AML-193 (cell line): ENCODE measurements around the gene MTCH1.

ENCODE experiments used
- DNase-seq, 2 experiments: peaks; one replicate each; lab custom pipeline; 2025; lab: John Stamatoyannopoulos, UW

MTCH1 gene

GRCh38 chr6:36985808-36986703 lies at the start of gene MTCH1:
MTCH1 (minus strand) TSS chr6:36986196; CDS start chr6:36986173, 23 bp downstream.
- DNase-seq, result peak; percentile 84 to 90

DNA sequence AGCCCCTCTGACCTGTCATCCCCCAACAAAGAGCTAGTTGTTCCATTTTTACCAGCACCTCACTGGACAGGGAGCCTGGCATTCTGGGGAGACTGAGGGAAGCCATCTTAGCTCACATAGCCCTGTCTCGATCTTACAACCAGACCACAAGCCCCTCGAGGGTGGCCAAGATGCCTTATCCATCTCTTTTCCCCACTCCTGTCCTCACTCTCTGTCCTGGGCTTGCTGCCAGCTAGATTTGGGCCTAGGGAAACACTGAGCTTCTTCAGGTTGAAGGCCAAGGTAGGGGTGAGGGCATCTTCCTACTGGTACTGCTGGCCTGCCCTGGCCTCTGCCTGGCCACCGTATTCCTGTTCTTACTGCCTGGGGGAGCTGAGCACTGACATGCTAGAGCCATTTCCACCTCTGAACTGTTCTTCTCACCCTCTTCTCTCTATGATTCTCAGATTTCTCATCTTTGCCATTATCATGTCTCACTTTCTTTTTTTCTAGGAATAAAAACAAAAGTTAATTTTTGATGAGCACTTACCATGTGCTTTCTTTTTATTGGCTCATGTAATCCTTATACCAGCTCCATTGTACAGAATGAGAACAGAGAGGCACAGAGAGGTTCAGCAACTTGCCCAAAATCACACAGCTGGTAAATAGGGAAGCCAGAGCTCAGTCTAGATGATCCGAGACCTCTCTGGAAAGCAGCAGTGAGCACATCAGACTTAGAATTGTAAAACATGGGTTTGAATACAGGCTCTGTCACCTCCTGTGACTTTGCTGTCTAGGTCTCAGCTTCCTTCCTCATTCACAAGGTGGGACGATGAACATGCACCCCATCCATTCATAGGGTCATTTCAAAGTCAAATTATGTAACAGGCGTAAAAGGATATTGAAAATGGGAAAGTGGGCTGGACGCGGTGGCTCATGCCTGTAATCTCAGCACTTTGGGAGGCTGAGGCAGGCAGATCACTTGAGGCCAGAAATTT lies 48.1 kb upstream of the MTCH1 start:
- peak; percentile 26 to 37 for DNase-seq

- no peak for DNase-seq
These were observed 47.3 kb upstream of the MTCH1 start for GRCh38 chr6:37033255-37033654.

- no peak for DNase-seq
These were observed 46.2 kb upstream of the MTCH1 start for GRCh38 chr6:37032239-37032638.

GRCh38 chr6:37030599-37030998 lies 44.6 kb upstream of the MTCH1 start:
- DNase-seq, result no peak

GRCh38 chr6:37029249-37029971 lies 43.4 kb upstream of the MTCH1 start:
- peak; percentile 98 for DNase-seq

DNA sequence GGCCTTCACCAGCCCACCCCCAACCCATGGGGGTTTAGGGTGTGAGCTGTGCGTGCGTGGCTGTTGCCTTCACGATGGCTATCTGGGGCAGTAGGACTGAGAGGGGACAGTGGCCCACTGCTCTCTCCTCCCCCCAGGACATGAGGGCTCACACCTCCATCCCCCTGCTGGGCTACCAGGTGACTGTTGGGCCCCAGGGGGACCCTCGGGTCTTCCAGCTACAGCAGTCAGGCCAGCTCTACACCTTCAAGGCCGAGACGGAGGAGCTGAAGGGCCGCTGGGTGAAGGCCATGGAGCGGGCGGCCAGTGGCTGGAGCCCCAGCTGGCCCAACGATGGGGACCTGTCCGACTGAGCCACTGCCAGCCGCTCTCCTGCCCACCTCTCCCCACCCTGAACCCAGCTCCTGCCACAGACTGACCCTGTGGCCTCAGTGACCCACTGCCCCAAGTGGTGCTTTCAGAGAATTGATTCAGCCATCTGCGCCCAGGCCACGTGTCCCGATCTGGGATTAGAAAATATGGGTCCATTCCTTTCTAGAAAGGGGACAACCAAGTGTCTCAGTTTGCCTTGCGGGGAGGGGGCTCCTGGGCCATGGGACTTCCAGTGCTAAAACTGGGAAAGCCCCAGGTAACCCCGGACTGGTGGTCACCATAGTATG lies 41.9 kb upstream of the MTCH1 start:
- DNase-seq, result no peak

- no peak for DNase-seq
These were observed 41.2 kb upstream of the MTCH1 start for GRCh38 chr6:37027036-37027720.

GRCh38 chr6:37025621-37026466 lies 39.8 kb upstream of the MTCH1 start:
- DNase-seq, result no peak

DNA sequence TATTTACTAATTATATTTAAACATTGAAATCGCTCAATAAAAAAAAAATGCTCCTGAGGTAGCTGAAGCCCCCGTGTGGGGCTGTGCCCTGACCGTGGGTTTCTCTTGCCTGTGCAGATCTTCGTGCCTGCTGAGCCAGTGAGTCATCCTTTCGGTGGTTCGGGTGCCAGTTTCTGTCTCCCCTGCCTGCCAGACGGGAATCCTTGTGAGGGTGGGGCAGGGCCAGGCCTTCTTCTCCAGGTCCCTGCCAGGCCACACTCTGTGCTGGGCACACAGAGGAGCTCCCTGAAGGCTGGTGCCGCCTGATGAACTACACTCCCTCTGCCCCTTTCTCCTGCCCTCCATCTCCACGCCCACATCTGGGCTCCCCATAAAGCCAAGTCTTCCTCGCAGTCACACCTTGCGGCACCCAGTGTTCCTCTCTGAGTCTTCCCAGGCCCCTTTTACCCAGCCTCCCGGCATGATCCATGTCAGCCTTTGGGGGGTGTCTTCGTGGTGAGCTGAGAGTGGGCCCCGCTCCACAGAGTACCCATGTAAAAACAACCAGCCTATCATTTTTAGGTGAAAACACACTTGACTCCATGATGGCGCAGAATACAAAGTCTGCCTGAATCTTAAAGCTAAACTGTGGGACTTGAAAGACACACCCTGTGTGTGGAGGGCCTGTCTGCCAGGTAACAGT lies 38.8 kb upstream of the MTCH1 start:
- no peak for DNase-seq

DNA sequence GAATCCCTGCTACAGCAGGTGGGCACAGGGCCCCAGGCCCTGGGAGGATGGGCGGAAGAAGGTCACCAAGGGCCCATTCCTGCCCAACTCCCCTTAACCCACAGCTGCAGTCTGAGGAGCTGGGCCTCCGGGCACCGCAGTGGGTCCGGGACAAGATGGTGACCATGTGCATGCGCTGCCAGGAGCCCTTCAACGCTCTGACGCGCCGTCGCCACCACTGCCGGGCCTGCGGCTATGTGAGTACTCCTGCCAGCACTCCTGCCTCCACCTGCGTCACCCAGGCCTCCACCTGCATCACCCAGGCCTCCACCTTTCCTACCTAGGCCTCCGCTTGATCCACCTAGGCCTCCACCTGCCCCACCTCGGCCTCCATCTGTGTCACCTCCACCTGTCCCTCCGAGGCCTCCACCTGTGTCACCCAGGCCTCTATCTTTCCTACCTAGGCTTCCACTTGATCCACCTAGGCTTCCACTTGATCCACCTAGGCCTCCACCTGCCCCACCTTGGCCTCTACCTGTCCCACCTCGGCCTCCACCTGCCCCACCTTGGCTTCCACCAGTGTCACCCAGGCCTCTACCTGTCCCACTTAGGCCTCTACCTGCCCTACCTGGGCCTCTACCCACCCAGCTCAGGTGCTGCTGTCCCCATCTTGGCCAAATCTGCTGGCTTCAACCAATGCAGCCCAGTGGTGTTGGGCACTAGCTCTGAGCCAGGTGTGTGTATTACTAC lies 36.3 kb upstream of the MTCH1 start:
- DNase-seq, result no peak

DNA sequence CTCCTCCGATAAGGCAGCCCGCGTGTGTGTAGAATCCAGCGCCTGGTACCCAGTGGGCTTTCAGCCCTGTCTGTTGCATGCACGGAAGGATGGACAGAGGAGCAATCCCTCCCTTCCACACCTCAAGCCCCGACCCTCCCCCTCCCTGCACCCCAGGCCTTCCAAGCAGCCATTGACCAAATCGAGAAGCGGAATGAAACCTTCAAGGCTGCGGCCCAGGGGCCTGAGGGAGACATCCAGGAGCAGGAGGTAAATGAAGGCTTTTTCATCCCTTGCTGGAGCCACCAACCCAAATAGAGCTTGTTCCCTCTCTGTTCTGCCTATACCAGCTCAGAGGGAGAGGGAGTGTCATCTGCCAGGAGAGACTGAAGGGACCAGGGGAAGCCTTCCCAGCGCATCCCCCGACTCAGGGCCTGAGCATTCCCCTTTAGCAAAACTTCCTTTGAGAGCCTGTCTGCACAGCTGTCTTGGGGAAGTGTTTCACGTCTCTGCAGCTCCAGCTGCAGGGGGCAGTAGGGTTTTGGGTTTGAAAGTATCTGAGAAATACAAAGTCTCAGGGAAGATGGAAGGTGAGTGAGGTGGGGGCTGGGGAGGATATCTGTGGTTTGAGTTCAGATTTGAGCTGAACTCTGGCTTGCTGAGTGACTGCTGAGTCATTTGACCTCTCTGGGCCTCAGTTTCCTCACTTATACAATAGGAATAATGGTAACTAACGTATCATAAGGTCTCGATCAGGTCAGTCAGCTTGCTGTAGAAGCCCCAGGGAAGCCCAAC lies 35.5 kb upstream of the MTCH1 start:
- peak; percentile 76 to 83 for DNase-seq

GRCh38 chr6:37020812-37021211 lies 34.8 kb upstream of the MTCH1 start:
- DNase-seq, result no peak

GRCh38 chr6:37020381-37020780 lies 34.4 kb upstream of the MTCH1 start:
- no peak for DNase-seq

DNA sequence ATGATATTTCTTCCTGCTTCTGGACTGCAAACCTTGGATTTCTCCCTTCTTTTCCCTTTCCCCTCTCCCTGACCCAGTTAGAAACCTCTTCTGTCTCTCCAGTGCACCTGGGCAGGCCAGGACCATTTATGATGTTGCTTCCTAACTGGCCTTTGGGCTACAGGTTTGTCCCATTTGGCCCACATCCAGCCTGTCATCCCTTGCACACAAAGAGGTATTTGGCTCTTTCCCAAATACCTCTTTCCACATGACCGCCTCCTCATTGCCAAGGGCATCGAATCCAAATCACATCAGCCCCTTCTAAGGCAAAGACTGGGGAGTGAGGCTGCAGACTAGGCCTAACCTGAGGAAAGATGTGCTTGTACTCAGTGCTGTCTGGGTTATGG lies 33.1 kb upstream of the MTCH1 start:
- no peak for DNase-seq

DNA sequence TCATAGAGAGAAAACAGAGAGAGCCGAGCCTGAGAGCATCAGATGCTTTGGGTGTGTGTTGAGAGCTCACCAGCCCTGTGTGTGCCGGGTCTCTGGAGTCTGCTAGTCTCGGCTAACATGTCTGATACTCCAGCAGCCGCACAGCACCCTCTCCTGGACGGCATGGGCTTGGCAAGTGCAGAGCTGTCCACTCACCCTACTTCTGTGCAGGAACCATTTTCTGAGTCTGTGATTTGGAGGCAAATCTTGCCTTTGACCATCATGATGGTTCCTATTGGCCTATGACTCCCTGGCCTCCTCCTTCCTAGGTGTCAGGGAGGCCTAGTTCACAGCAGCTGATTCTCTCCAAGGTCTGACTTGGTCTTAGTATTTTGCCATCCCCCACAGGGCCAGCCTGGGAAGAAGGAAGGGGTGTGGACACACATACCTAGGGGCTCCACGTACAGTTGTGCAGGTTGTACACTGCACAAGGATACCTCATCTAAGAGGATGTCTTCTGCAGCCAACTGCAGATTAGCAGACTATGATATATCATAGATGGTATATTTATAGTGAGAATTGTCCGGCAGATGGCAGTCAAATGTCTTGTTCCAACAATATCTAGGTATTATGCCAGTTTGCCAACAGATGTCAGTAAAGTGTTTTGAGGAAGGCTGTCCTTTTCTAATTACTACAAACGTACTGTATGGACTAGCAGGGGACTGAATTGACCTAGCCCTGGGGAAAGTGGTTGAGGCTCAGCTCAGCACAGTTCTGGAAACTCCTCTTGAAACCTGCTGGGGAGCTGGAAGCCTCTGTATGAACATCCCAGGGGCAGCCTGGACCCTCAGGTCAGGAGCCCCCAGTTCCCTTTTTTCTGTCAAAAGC lies 32.4 kb upstream of the MTCH1 start:
- DNase-seq, result peak; percentile 98 to 99
